ENCODE results near the gene AKAP6. TPM values are rescaled to one million over a fixed set of nuclear protein-coding genes. Genes with fewer than 3 reads are reported as not detected.

The AKAP6 gene
- total RNA-seq, 1 experiment from 2014 or later = 2.3 TPM

- BruUV-seq (replicated peaks) = no TSS peak
- TF ChIP-seq, protein P1, sequence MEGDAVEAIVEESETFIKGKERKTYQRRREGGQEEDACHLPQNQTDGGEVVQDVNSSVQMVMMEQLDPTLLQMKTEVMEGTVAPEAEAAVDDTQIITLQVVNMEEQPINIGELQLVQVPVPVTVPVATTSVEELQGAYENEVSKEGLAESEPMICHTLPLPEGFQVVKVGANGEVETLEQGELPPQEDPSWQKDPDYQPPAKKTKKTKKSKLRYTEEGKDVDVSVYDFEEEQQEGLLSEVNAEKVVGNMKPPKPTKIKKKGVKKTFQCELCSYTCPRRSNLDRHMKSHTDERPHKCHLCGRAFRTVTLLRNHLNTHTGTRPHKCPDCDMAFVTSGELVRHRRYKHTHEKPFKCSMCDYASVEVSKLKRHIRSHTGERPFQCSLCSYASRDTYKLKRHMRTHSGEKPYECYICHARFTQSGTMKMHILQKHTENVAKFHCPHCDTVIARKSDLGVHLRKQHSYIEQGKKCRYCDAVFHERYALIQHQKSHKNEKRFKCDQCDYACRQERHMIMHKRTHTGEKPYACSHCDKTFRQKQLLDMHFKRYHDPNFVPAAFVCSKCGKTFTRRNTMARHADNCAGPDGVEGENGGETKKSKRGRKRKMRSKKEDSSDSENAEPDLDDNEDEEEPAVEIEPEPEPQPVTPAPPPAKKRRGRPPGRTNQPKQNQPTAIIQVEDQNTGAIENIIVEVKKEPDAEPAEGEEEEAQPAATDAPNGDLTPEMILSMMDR (IDR thresholded peaks at IDR 0.05; ENCODE audit: unreplicated experiment) = no peak
- ChIA-PET POLR2A (no interaction called here), CTCF (no interaction called here)
- H3K27me3 Mint-ChIP-seq (ENCODE audit: insufficient read depth, unreplicated experiment) = no peaks in the 10 kb centered on the region
- H3K9me3 Mint-ChIP-seq (ENCODE audit: unreplicated experiment) = no peaks in the 10 kb centered on the region
- intact Hi-C loops (cut with micrococcal nuclease) = no loop called here
- peaks cover 7% of the 10 kb centered on the region for H3K36me3 Mint-ChIP-seq (ENCODE audit: insufficient read depth, unreplicated experiment)
- DNase-seq (ENCODE audit: unreplicated experiment) = no peak
- no peak overlapping the region for H3K4me3 Mint-ChIP-seq (ENCODE audit: unreplicated experiment)
- H3K27ac Mint-ChIP-seq (ENCODE audit: low read depth, unreplicated experiment) = no peak overlapping the region
- H3K4me1 Mint-ChIP-seq (ENCODE audit: insufficient read depth, unreplicated experiment) = no peaks in the 10 kb centered on the region
These were observed 441.3 kb downstream of the AKAP6 start for GRCh38 chr14:32770422-32770821.

DNA sequence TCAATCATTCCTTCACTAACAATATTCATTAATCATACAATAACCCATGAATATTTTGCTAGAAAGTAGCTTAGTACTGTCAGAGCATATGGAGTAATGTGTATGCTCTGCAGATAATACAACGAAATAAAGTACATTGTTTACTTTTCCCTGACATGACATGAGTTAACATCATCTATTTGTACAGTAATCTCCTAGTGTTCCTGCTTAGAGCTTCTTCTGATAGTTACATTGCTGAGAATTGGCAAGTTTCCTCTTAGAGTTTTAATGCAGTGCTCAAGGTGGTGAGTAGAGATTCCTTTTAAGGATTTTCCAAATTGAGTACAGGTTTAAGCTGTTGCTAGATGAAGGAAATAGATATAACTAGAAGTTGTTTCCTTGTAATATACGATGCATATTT is 445.1 kb downstream of the AKAP6 start:
- intact Hi-C loops (cut with micrococcal nuclease) = no loop called here
- ChIA-PET CTCF (no interaction called here), POLR2A (no interaction called here)
- TF ChIP-seq, protein P1 (IDR thresholded peaks at IDR 0.05; ENCODE audit: unreplicated experiment) = no peak
- BruUV-seq (replicated peaks) = no TSS peak
- H3K4me3 Mint-ChIP-seq (ENCODE audit: unreplicated experiment) = no peak overlapping the region
- no peaks in the 10 kb centered on the region for H3K27me3 Mint-ChIP-seq (ENCODE audit: insufficient read depth, unreplicated experiment)
- H3K27ac Mint-ChIP-seq (ENCODE audit: low read depth, unreplicated experiment) = no peak overlapping the region
- H3K9me3 Mint-ChIP-seq (ENCODE audit: unreplicated experiment) = no peaks in the 10 kb centered on the region
- H3K36me3 Mint-ChIP-seq (ENCODE audit: insufficient read depth, unreplicated experiment) = peaks cover 7% of the 10 kb centered on the region
- H3K4me1 Mint-ChIP-seq (ENCODE audit: insufficient read depth, unreplicated experiment) = no peaks in the 10 kb centered on the region
- no peak for DNase-seq (ENCODE audit: unreplicated experiment)

- no peak overlapping the region for H3K4me3 Mint-ChIP-seq (ENCODE audit: unreplicated experiment)
- intact Hi-C loops (cut with micrococcal nuclease) = no loop called here
- no peak for DNase-seq (ENCODE audit: unreplicated experiment)
These were observed 450.7 kb downstream of the AKAP6 start for GRCh38 chr14:32779840-32780239.

DNA sequence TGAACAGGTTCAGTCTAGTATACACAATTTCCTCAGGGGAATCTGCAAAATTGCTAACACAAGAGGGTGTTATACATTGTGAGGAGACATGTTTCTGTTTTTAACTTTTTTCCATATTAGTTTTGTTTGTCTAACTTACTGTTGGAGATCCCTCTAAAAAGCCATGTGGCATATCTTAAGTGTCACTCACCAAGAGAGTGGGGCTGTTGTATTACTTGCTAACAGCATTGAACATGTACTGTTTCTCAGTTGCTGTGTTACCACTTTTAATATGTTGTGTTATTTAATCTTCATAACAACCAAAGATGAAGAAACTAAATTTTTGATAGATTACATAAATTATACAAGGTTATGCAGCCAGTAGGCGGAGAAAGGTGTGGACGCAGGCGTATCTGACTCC is 455.3 kb downstream of the AKAP6 start:
- H3K4me3 Mint-ChIP-seq (ENCODE audit: unreplicated experiment) = no peak overlapping the region
- POLR2A ChIA-PET = no interaction called here
- H3K36me3 Mint-ChIP-seq (ENCODE audit: insufficient read depth, unreplicated experiment) = no peaks in the 10 kb centered on the region
- no peaks in the 10 kb centered on the region for H3K27me3 Mint-ChIP-seq (ENCODE audit: insufficient read depth, unreplicated experiment)
- H3K27ac Mint-ChIP-seq (ENCODE audit: low read depth, unreplicated experiment) = no peak overlapping the region
- intact Hi-C loops (cut with micrococcal nuclease) = no loop called here
- TF ChIP-seq, protein P1 (IDR thresholded peaks at IDR 0.05; ENCODE audit: unreplicated experiment) = no peak
- BruUV-seq (replicated peaks) = no TSS peak
- no peaks in the 10 kb centered on the region for H3K9me3 Mint-ChIP-seq (ENCODE audit: unreplicated experiment)
- DNase-seq (ENCODE audit: unreplicated experiment) = no peak
- H3K4me1 Mint-ChIP-seq (ENCODE audit: insufficient read depth, unreplicated experiment) = no peaks in the 10 kb centered on the region
- CTCF ChIA-PET = no interaction called here

More at GRCh38 chr14:32779840-32780239, 450.7 kb downstream of the AKAP6 start:
- BruUV-seq (replicated peaks) = no TSS peak
- Mint-ChIP-seq H3K4me1 (ENCODE audit: insufficient read depth, unreplicated experiment) (no peaks in the 10 kb centered on the region), H3K36me3 (ENCODE audit: insufficient read depth, unreplicated experiment) (no peaks in the 10 kb centered on the region), H3K9me3 (ENCODE audit: unreplicated experiment) (no peaks in the 10 kb centered on the region), H3K27me3 (ENCODE audit: insufficient read depth, unreplicated experiment) (no peaks in the 10 kb centered on the region), H3K27ac (ENCODE audit: low read depth, unreplicated experiment) (no peak overlapping the region)
- ChIA-PET POLR2A (no interaction called here), CTCF (no interaction called here)
- TF ChIP-seq, protein P1 (IDR thresholded peaks at IDR 0.05; ENCODE audit: unreplicated experiment) = no peak
